HG02763 (cell line): ENCODE data around the gene CPT1A.

Experiments
- ATAC-seq: cut with Tn5 transposase; IDR thresholded peaks from one replicate; pipeline ENCODE4 v1.9.1; 2021; ENCODE audit warnings: mild to moderate bottlenecking, moderate library complexity; ENCODE audit not compliant: unreplicated experiment

Gene CPT1A

GRCh38 chr11:68714060-68714856 is 127.5 kb downstream of the CPT1A start:
- no peak for ATAC-seq

GRCh38 chr11:68711114-68711513 is 130.6 kb downstream of the CPT1A start:
- ATAC-seq, result no peak

- ATAC-seq, result no peak
These were observed 131.3 kb downstream of the CPT1A start for GRCh38 chr11:68710409-68710808.

GRCh38 chr11:68709062-68709461 is 132.7 kb downstream of the CPT1A start:
- no peak for ATAC-seq

- no peak for ATAC-seq
These were observed 134.2 kb downstream of the CPT1A start for GRCh38 chr11:68707527-68707926.

- no peak for ATAC-seq
These were observed 136.8 kb downstream of the CPT1A start for GRCh38 chr11:68704887-68705286.
